SK-N-SH treated with all-trans-retinoic acid at 6 μM for 48 hours (cell line): ENCODE data around the gene ULK4.

ENCODE experiments used
- ATAC-seq: fragments of 200-7000 bp; cut with Tn5 transposase; 3 replicates; pipeline ENCODE4 v1.9.1; 2020; ENCODE audit warnings: mild to moderate bottlenecking, moderate library complexity
- ARNTL ChIP-seq: fragments of 450-650 bp; formaldehyde crosslinking; IDR thresholded peaks from 2 replicates; pipeline ENCODE4 v1.5.0; 2020; ENCODE audit warnings: low read depth, mild to moderate bottlenecking, moderate library complexity, borderline replicate concordance
- BACH2 ChIP-seq: fragments of 250-450 bp; sonication (Bioruptor Pico); IDR thresholded peaks from 2 replicates; pipeline ENCODE4 v1.9.0; 2021; ENCODE audit warnings: mild to moderate bottlenecking, borderline replicate concordance
- CREB5 ChIP-seq: fragments of 250-450 bp; sonication (Bioruptor Pico); IDR thresholded peaks from 2 replicates; pipeline ENCODE4 v1.5.1; 2020; ENCODE audit warnings: low read depth, mild to moderate bottlenecking, moderate library complexity
- CSDC2 ChIP-seq: fragments of 250-450 bp; sonication (Bioruptor Pico); IDR thresholded peaks from 2 replicates; pipeline ENCODE4 v1.5.0; 2020; ENCODE audit warnings: mild to moderate bottlenecking, moderate library complexity
- CSRNP3 ChIP-seq: fragments of 250-450 bp; sonication (Bioruptor Pico); IDR thresholded peaks from 2 replicates; pipeline ENCODE4 v1.5.1; 2021; ENCODE audit warnings: mild to moderate bottlenecking, moderate library complexity
- ESRRG ChIP-seq: fragments of 250-450 bp; sonication (Bioruptor Pico); IDR thresholded peaks from 2 replicates; pipeline ENCODE4 v1.6.1; 2021; ENCODE audit warnings: mild to moderate bottlenecking
- GLIS3 ChIP-seq: fragments of 250-450 bp; sonication (Bioruptor Pico); IDR thresholded peaks from 2 replicates; pipeline ENCODE4 v1.5.0; 2020; ENCODE audit warnings: mild to moderate bottlenecking, moderate library complexity
- ISL1 ChIP-seq: fragments of 250-450 bp; sonication (Bioruptor Pico); IDR thresholded peaks from 2 replicates; pipeline ENCODE4 v2.1.2; 2022; ENCODE audit warnings: mild to moderate bottlenecking, moderate library complexity
- OSR1 ChIP-seq: fragments of 250-450 bp; sonication (Bioruptor Pico); IDR thresholded peaks from 2 replicates; pipeline ENCODE4 v1.8.0; 2022; ENCODE audit warnings: moderate library complexity, mild to moderate bottlenecking, inconsistent platforms
- PATZ1 ChIP-seq: fragments of 250-450 bp; sonication (Bioruptor Pico); IDR thresholded peaks from 2 replicates; pipeline ENCODE4 v1.8.0; 2020; ENCODE audit warnings: mild to moderate bottlenecking, moderate library complexity, borderline replicate concordance
- POU6F1 ChIP-seq: fragments of 250-450 bp; sonication (Bioruptor Pico); IDR thresholded peaks from 2 replicates; pipeline ENCODE4 v1.8.0; 2021; ENCODE audit warnings: low read depth, mild to moderate bottlenecking, moderate library complexity, borderline replicate concordance
- PPARA ChIP-seq: fragments of 250-450 bp; sonication (Bioruptor Pico); IDR thresholded peaks from 2 replicates; pipeline ENCODE4 v1.5.0; 2020; ENCODE audit warnings: mild to moderate bottlenecking, borderline replicate concordance
- RARB ChIP-seq: fragments of 250-450 bp; sonication (Bioruptor Pico); IDR thresholded peaks from 2 replicates; pipeline ENCODE4 v1.8.0; 2021; ENCODE audit warnings: mild to moderate bottlenecking, moderate library complexity
- SNAI2 ChIP-seq: fragments of 250-450 bp; sonication (Bioruptor Pico); IDR thresholded peaks from 2 replicates; pipeline ENCODE4 v1.5.0; 2020; ENCODE audit warnings: mild to moderate bottlenecking, moderate library complexity
- TCF4 ChIP-seq: fragments of 250-450 bp; sonication (Bioruptor Pico); IDR thresholded peaks from 2 replicates; pipeline ENCODE4 v1.8.0; 2021; ENCODE audit warnings: mild to moderate bottlenecking, moderate library complexity, borderline replicate concordance
- TOX ChIP-seq: fragments of 250-450 bp; sonication (Bioruptor Pico); IDR thresholded peaks from 2 replicates; pipeline ENCODE4 v1.8.0; 2021; ENCODE audit warnings: mild to moderate bottlenecking, moderate library complexity, borderline replicate concordance
- ZC3H10 ChIP-seq: fragments of 250-450 bp; sonication (Bioruptor Pico); IDR thresholded peaks from 2 replicates; pipeline ENCODE4 v1.5.1; 2021; ENCODE audit warnings: mild to moderate bottlenecking, moderate library complexity
- ZFP3 ChIP-seq: fragments of 250-450 bp; sonication (Bioruptor Pico); IDR thresholded peaks from 2 replicates; pipeline ENCODE4 v1.5.0; 2020; ENCODE audit warnings: mild to moderate bottlenecking, moderate library complexity
- ZFP30 ChIP-seq: fragments of 450-650 bp; formaldehyde crosslinking; IDR thresholded peaks from 2 replicates; pipeline ENCODE4 v1.5.0; 2022; ENCODE audit warnings: mild to moderate bottlenecking, moderate library complexity
- ZNF565 ChIP-seq: fragments of 450-650 bp; formaldehyde crosslinking; conservative IDR thresholded peaks from 2 replicates; pipeline ENCODE4 v1.5.0; 2020; ENCODE audit warnings: low read depth, mild to moderate bottlenecking, moderate library complexity
- ZNF70 ChIP-seq: fragments of 450-650 bp; formaldehyde crosslinking; IDR thresholded peaks from 2 replicates; pipeline ENCODE4 v1.5.0; 2020; ENCODE audit warnings: mild to moderate bottlenecking, moderate library complexity
- ZNF8 ChIP-seq: fragments of 450-650 bp; formaldehyde crosslinking; IDR thresholded peaks from 2 replicates; pipeline ENCODE4 v1.5.0; 2020; ENCODE audit warnings: mild to moderate bottlenecking, moderate library complexity

Gene ULK4

GRCh38 chr3:41222501-41222900 lies 739.4 kb downstream of the ULK4 start:
- ATAC-seq: no peak
- no peak for TF ChIP-seq PPARA (CRISPR knock-in tag)
- no peak for TF ChIP-seq RARB (CRISPR knock-in tag)
- TF ChIP-seq CSDC2 (CRISPR knock-in tag): no peak
- no peak for TF ChIP-seq TCF4 (CRISPR knock-in tag)
- no peak for TF ChIP-seq OSR1 (CRISPR knock-in tag)
- TF ChIP-seq CREB5 (CRISPR knock-in tag): no peak

GRCh38 chr3:41222012-41222411 lies 739.9 kb downstream of the ULK4 start:
- no peak for ATAC-seq

GRCh38 chr3:41220906-41221677 lies 740.8 kb downstream of the ULK4 start:
- TF ChIP-seq RARB (CRISPR knock-in tag) (no peak), POU6F1 (CRISPR knock-in tag) (no peak), ZNF70 (CRISPR knock-in tag) (no peak), ESRRG (CRISPR knock-in tag) (no peak), PPARA (CRISPR knock-in tag) (no peak), ARNTL (CRISPR knock-in tag) (no peak), ZNF8 (CRISPR knock-in tag) (no peak), ZNF565 (no peak), CSDC2 (CRISPR knock-in tag) (no peak), ZC3H10 (CRISPR knock-in tag) (no peak), SNAI2 (CRISPR knock-in tag) (no peak), BACH2 (CRISPR knock-in tag) (no peak), TCF4 (CRISPR knock-in tag) (no peak), ZFP30 (CRISPR knock-in tag) (no peak), CSRNP3 (CRISPR knock-in tag) (no peak), GLIS3 (CRISPR knock-in tag) (no peak), CREB5 (CRISPR knock-in tag) (no peak), TOX (no peak), ISL1 (CRISPR knock-in tag) (no peak), ZFP3 (CRISPR knock-in tag) (no peak)
- no peak for ATAC-seq

More at GRCh38 chr3:41222012-41222411, 739.9 kb downstream of the ULK4 start:
- TF ChIP-seq CREB5 (CRISPR knock-in tag): no peak
- TF ChIP-seq BACH2 (CRISPR knock-in tag): no peak
- no peak for TF ChIP-seq ZNF8 (CRISPR knock-in tag)
- TF ChIP-seq PATZ1 (CRISPR knock-in tag): no peak
- no peak for TF ChIP-seq GLIS3 (CRISPR knock-in tag)
- TF ChIP-seq TCF4 (CRISPR knock-in tag): no peak
- no peak for TF ChIP-seq OSR1 (CRISPR knock-in tag)
- no peak for TF ChIP-seq RARB (CRISPR knock-in tag)
- no peak for TF ChIP-seq SNAI2 (CRISPR knock-in tag)
- no peak for TF ChIP-seq ZFP30 (CRISPR knock-in tag)
- TF ChIP-seq ESRRG (CRISPR knock-in tag): no peak
